Esophagus muscularis mucosa (tissue), 3 donors: ENCODE results near the gene CNIH2.

ENCODE experiments used
- POLR2AphosphoS5 ChIP-seq, 2 donors: sonication (generic); formaldehyde crosslinking; IDR thresholded peaks; one replicate each; pipeline ENCODE4 v1.6.1; 2017; ENCODE audit warnings: antibody characterized with exemption in 2 of 2
- TF ChIP-seq, protein P1 (sequence below), 3 experiments: fragments of 200-600 bp in 2 of 3; fragments of 450-650 bp in 1 of 3; sonication (generic) in 2 of 3; IDR thresholded peaks; one replicate each; pipeline ENCODE4 v1.5.1; 2017 to 2019; ENCODE audit warnings: antibody characterized with exemption in 3 of 3, mild to moderate bottlenecking in 2 of 3, moderate library complexity in 1 of 3

DNA sequence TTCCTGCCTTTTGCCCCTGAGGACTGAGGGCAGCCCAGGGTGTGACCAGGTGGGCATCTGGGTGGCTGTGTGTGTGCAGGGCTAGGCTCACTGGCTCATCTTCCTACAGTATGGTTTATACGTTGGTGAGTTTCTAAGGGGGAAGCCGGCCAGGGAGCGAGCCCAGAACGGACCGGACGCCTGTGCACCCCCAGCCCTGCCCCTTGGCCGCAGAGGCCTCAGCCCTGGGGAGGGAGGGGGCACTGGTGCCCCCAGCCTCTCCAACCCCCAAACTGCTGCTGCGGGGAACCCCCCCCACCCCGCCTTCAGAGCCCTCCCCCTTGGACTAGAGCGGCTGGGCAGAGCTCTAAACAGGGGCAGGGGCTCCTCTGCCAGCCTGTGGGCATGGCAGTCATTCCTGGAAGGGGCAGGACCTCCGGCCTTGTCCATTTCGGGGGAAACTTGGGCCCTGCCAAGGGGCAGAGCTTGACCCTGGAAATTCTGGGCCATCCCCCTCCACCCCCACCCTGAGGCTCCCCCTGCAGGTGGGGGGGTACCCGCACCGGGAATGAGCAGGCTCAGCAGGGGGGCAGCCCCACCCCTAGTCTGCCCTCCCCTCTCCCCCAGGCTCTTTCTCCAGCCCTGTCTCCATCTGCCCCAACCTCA, 5.6 kb downstream of the CNIH2 start:
- TF ChIP-seq, protein P1, sequence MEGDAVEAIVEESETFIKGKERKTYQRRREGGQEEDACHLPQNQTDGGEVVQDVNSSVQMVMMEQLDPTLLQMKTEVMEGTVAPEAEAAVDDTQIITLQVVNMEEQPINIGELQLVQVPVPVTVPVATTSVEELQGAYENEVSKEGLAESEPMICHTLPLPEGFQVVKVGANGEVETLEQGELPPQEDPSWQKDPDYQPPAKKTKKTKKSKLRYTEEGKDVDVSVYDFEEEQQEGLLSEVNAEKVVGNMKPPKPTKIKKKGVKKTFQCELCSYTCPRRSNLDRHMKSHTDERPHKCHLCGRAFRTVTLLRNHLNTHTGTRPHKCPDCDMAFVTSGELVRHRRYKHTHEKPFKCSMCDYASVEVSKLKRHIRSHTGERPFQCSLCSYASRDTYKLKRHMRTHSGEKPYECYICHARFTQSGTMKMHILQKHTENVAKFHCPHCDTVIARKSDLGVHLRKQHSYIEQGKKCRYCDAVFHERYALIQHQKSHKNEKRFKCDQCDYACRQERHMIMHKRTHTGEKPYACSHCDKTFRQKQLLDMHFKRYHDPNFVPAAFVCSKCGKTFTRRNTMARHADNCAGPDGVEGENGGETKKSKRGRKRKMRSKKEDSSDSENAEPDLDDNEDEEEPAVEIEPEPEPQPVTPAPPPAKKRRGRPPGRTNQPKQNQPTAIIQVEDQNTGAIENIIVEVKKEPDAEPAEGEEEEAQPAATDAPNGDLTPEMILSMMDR (IDR thresholded peaks at IDR 0.05): no peak
- no peak for TF ChIP-seq POLR2AphosphoS5 (IDR thresholded peaks at IDR 0.05)
